Fibroblast of gingiva (primary cell): ENCODE measurements around the gene SNED1.

Experiments used
- DNase-seq: peaks from one replicate; pipeline ENCODE4 v3.0.0-alpha.2; 2011; ENCODE audit warnings: low read depth

Gene SNED1

DNA sequence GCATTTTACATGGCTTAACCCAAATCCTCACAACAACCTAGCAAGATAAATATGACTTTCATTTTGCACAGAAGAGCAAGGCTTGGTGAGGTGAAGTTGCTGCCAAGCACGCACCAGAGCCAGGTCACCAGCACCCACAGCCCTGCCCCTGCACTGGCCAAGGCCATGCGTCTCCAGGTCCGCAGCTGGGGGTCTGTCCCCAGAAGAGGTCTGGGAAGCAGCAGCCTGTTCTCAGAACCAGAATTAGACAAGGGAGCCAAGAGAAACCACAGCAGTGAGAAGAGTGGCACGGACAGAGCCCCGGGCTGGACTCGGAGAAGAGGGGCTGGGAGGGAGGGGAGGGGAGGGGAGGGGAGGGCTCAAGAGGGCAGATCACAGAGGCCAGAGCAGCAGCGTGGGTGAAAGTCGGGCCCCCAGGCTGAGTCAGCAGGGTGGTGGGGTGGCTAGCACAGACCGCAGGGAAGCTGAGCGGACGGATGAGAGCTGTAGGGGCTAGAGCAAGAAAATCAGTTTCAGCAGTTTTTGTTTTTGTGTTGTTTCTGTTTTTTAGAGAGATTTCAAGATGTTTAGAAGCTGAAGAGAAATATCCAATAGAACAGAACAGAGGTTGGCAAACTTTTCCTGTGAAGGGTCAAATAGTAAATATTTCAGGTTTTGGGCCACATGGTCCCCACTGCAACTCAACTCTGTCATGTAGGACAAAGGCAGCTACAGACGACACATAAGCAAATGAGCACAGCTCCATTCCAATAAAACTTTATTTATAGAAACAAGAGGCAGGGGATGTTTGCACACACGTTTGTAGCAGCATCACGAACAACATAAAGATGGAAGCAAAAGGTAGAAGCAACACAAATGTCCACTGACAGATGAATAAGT lies 111.0 kb downstream of the SNED1 start:
- DNase-seq = no peak

DNA sequence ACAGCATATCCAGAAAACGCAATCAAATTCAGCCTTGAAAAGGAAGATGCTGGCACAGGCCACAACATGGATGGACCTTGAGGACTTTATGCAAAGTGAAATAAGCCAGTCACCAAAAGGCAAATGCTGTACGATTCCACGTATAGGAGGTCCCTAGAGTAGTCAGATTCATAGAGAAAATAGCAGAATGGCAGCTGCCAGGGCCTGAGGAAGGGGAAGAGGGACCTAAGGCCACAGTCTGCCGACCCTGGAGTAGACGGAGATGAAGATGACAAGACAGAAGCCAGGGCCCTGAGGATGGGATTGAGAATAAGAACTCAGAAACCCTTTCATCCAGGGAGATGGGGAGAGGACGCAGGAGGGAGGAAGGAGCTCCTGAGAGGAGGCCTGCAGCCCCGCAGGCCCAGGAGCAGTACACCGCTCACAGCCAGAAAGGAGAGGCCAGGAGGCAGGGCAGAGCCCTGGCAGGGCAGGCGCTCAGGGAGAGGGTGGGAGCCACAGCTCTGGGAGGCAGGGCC lies 111.7 kb downstream of the SNED1 start:
- DNase-seq = no peak

DNA sequence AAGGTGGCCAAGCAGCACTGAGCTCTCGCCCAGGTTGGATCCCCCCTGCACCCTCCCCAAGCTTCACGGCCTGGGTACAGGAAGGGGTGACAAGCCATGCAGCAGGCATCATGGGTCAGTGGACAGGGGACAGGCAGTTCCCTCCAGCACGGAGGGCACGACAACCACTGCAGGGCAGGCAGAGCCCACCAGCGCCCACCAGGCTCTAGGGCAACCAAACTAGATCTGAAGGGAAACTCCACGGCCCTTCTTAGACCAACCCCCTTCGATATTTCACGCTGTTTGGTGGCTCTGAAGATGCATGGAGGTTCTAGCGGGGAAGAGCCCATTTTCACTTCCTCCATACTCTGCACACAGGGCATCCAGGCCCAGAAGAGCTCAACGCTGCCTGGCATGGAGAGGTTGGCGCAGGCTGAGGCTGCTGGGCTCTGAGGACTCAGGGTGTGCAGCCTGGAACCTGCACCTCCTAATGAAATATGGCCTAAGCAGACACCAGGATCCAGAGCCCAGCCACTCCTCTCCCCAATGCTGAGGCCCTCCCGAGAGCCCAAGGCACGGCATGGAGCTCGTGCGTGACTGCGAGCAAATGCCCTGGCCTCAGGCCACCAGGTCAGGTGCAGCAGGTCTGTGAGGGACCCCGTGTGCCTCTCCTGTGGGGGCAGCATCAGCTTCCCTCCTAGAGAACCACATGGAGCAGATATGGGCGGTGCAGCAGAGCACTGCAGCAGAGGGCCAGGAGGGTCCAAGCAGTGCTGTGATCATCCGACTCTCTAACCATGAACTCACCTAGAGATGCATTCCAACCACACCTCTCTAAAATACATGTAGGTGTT lies 112.4 kb downstream of the SNED1 start:
- no peak for DNase-seq

DNA sequence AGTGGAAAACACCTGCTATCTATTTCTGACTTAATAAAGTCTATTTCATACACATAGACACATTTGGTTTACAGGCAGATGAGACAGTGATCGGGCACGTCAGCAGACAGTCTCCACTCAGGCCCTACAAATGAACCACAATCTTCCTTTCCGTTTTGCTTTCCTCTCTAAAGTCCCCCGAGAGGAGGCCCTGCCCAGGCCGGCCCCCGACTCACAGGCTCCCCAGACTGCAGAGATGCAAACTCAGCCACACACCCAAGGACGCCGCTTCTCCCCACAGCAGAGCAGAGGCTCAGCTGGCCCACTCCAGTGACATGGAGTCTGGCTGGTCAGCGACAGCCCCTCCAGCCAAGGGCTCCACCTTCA lies 113.0 kb downstream of the SNED1 start:
- DNase-seq = no peak

DNA sequence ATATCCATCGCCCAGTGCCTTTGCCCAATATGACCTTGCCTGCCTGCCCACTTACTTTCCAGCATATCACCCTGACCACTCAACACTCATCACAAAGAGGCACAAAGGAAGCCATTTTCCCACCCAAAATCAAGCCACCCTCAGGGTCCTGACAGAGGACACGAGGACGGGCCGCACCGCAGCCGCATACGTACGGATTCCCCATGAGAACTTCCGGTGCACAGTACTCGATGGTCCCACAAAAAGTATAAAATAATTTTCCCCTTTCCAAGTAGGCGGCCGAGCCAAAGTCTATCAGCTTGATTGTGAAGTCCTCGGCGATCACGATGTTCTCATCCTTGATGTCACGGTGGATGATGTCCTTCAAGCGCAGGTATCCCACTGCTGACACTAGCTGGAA lies 113.6 kb downstream of the SNED1 start:
- no peak for DNase-seq

DNA sequence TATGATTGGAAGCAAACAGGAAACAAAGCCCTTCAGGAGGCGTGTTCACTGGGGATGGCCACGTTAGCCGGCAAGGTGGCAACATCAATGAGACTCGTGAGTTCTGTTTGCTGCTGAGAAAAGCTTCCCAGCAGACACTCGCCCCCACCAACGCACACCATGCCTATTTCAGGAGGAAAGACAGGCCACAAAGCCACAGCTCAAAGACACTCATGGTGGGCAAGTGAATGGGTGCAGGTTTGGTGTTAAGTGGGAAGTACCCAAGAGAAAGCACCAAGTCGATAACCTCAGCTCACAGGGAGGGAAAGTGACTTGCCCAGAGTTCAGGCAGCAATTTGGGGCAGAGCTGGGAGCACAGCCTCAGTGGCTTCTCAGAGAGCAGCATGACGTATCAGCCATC lies 114.2 kb downstream of the SNED1 start:
- no peak for DNase-seq

- no peak for DNase-seq
Observed at GRCh38 chr2:241114836-241115235, 116.4 kb downstream of the SNED1 start.

DNA sequence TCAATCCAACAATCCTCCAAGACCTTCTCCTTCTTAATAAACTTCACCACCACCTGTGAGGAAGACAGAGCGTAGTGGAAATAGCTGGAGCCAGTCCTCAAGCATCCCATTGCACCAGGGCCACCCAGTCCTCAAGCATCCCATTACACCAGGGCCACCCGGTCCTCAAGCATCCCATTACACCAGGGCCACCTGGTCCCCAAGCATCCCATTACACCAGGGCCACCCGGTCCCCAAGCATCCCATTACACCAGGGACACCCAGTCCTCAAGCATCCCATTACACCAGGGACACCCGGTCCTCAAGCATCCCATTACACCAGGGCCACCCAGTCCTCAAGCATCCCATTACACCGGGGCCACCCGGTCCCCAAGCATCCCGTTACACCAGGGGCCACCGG lies 116.9 kb downstream of the SNED1 start:
- no peak for DNase-seq

DNA sequence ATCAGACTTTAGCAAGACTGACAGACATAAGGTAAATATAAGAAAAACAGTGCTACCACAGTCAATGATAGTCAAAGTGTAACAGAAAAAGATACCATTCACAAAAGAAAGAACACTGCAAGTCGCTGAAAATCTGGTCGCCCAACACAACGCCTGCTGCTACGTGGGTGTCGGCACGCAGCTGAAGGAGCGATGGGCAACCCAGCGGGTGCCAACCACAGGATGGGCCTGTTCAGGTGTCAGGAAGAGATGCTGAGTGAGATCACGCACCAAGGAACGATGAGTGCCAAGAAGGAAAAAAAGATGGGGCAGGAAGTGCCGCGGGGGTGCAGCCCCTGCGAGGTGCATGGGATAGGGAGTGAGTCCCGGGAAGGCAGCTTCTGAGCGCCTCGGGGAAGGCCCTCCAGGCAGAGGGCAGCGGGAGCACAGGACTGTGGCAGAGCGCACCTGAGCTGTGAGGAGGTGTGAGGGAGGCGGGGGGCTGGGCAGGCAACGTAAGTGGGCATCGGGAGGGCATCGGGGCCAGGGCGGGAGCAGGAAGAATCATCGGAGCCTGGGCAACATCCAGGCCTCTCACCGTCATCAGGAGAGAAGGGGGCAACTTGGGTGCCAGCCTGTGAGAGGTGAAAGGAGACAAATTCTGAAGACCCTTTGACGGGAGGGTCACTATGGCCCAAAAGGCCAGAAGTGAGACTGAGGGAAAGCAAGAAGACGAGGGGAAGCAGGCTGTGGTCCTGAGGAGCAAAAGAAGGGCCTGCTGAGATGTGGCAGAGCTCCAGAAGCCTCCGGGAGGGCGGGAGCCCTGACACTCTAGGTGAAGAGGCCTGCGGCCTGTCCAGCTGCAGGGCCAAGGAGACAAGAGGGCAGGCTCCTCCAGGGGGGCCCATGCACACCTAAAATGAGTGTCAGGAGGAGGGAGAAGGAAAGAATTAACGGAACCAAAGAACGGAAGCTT lies 118.5 kb downstream of the SNED1 start:
- no peak for DNase-seq

DNA sequence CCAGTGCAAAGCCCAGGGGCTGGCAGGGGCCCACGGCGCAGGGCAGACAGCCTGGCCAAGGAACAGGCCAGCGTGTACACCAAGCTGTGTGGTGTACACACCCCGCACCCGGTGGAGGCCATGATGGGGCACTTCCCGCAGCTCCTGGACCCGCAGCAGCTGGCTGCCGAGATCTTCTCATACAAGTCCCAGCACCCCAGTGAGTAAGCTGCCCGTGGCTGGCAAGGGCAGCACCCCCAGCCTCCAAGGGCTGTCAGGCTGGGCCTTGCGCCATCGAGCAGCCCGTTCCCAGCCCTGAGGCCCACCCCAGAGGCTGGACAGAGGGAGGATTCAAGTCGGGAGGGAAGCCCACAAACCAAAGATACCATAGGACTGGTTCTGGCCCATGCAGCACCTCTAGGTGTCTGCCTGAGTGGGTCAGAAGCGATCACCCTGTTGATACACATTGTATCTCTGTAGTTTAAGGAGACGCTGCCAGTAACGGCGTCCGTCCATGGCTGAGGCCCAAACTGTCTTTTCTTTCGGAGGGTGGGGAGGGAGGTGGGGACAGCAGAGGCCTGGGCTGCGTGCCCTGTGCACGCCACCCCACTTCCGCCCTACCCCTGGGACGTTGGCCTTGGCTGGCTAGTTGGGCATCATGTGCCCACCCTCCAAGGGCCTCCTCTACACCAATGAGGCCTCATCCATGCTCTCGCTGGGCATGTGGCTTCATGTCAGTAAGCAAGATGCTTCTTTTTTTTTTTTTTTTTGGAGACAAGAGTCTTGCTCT lies 120.5 kb downstream of the SNED1 start:
- DNase-seq = no peak

GRCh38 chr2:241120440-241120839 lies 122.0 kb downstream of the SNED1 start:
- DNase-seq = no peak

GRCh38 chr2:241121008-241121407 lies 122.6 kb downstream of the SNED1 start:
- no peak for DNase-seq

DNA sequence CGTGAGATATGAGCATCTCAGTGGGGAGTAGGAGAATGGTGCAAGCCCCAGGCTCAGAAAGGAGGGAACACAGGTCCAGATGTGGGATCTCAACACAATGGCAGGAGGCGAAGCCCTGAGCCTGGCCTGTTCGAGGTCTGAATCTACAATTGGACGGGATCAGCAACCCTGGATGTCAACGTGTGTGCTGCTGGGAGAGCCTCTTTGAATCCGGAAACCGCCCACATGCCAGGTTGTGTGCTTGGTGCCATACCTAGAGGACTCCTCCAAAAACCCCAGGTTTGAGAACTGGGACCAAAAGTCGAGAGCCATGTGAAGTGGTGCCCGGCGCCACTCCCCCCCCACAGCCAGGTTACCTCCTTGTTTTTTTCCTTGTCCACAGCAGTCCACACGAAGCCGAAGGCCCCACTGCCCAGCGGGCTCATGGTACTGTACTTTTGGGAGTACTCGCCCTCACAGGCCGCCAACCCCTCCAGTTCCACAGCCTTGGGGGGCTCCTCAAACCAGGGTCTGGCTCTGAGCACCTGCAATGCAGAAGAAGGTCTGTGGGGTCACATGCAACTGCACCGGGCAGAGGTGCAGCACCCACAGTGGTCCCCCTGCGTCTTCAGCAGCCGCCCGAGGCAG lies 124.1 kb downstream of the SNED1 start:
- no peak for DNase-seq

DNA sequence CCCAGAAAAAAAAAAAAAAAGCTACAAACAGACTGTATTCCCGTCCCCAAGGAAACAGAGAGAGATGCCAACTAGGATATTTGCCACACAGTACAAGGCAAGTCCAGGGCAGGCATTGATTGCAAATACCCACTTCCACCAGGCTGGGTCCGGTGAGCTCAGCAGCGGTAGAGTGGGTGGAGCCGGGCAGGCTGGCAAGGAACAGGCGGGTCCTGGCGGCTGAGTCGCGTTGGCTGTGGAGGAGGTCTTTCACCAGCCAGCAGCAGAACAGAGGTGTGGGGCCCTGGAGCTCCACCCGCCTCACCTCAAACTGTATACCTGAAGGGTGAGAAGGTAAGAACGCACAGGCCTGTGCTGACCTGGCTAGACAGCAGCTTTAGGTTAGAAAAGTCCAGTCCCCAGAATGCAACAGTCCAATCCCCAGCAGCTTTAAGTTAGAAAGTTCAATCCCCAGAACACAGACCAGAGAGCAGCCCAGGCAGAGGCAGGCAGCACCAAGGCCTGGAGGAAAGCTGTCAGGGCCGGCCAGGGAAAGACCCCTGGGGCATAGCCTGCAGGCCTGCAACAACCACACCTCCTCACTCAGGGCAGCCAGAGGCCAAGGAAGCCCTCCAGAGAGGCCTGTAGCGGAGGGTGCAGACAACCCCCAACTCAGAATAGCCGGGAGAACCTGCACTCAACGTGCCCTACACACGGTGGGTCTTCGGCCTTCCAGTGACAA lies 125.6 kb downstream of the SNED1 start:
- no peak for DNase-seq

DNA sequence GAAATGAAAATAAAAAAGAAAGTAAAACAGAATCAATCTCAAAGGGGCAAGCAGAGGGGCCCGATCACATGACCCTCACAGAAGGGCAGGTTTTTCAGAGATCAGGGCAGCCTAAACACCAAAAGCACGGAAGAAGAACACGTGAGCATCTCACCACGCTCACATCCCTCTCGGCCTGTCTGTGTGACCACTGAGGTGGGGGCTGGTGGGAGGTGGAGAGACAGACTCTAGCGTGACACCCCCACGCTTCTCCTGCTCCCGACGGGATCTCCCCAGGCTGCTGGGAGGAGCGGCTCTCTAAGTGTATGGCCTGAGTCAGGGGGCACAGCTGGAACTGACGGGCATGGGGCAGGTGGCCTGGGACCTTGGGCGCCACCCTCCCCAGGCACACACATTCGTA lies 127.2 kb downstream of the SNED1 start:
- no peak for DNase-seq

DNA sequence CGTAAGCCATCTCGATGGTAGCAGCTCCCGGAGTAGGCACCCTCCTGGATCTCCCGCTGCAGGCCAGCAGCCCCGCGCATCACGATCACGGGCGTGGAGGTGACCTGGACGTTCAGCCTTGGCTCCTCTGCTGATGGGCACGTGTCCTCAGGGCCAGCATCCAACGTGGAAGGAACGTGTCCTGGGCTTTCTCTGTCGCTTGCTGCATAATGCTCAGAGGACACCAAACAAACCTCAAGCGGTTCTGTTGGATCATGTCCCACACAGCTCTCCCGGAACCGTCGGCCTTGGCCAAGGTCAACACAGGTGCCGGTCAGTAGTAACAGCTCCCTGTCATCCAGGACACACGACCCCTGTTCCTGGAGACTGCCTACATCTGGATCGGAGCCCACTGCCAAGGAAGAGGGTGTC lies 127.8 kb downstream of the SNED1 start:
- no peak for DNase-seq

GRCh38 chr2:241126771-241127202 lies 128.4 kb downstream of the SNED1 start:
- DNase-seq = no peak

- no peak for DNase-seq
Observed at GRCh38 chr2:241128266-241128665, 129.8 kb downstream of the SNED1 start.

- DNase-seq = peak; percentile 55
Observed at GRCh38 chr2:241129086-241129871, 130.9 kb downstream of the SNED1 start.
